Activated CD8-positive, alpha-beta T cell treated with anti-CD3 and anti-CD28 coated beads for 36 hours (primary cell): ENCODE results near the gene SLC31A1. TPM values are rescaled to one million over a fixed set of nuclear protein-coding genes. Genes with fewer than 3 reads are reported as not detected.
"Not testable (repeated sequence)": the region's sequence is repeated elsewhere in the genome, so short reads cannot be mapped to it uniquely, and the experiment has no call there.

Experiments used
- ATAC-seq: fragments of 200-7000 bp; cut with Tn5 transposase; one replicate; pipeline ENCODE4 v1.10.0; 2021; ENCODE audit warnings: mild to moderate bottlenecking, moderate library complexity
- CTCF ChIA-PET: fragments of 350-600 bp; sonication (Branson Sonifier 250); formaldehyde crosslinking; loops from one replicate; lab custom pipeline; 2021; ENCODE audit warnings: antibody characterized with exemption; lab: Charles Lee
- POLR2A ChIA-PET: fragments of 350-600 bp; sonication (Branson Sonifier 250); formaldehyde crosslinking; loops from one replicate; lab custom pipeline; 2021; ENCODE audit warnings: antibody characterized with exemption; lab: Charles Lee
- DNase-seq: peaks from one replicate; pipeline ENCODE4 v3.0.0-alpha.2; 2020
- H3K27ac Mint-ChIP-seq: one replicate; pipeline ENCODE4 v1.8.0; 2021; ENCODE audit warnings: mild to moderate bottlenecking, mixed read lengths
- H3K27me3 Mint-ChIP-seq: one replicate; pipeline ENCODE4 v1.8.0; 2021; ENCODE audit warnings: mixed read lengths
- H3K36me3 Mint-ChIP-seq: one replicate; pipeline ENCODE4 v1.8.0; 2021; ENCODE audit warnings: low read depth, mixed read lengths
- H3K4me1 Mint-ChIP-seq: one replicate; pipeline ENCODE4 v1.8.0; 2021; ENCODE audit warnings: low read depth, mixed read lengths
- H3K4me3 Mint-ChIP-seq: one replicate; pipeline ENCODE4 v1.8.0; 2021; ENCODE audit warnings: mild to moderate bottlenecking, moderate library complexity, mixed read lengths
- H3K9me3 Mint-ChIP-seq: one replicate; pipeline ENCODE4 v1.8.0; 2021; ENCODE audit warnings: mixed read lengths
- intact Hi-C: fragments of 100-400 bp; cut with micrococcal nuclease; formaldehyde crosslinking; loops from one replicate; pipeline ENCODE4 v1.10.0; 2022
- total RNA-seq, 2 experiments: library from RNA; stranded (reverse); gene quantifications; one replicate each; pipeline ENCODE4 v1.2.3, GENCODE V29; 2021
- TF ChIP-seq, protein P1 (sequence below): fragments of 200-600 bp; IDR thresholded peaks from one replicate; pipeline ENCODE4 v1.8.0; 2022; ENCODE audit warnings: antibody characterized with exemption, mild to moderate bottlenecking

The SLC31A1 gene
- total RNA-seq, 2 experiments from 2014 or later, result 18.3 to 19.2 TPM

DNA sequence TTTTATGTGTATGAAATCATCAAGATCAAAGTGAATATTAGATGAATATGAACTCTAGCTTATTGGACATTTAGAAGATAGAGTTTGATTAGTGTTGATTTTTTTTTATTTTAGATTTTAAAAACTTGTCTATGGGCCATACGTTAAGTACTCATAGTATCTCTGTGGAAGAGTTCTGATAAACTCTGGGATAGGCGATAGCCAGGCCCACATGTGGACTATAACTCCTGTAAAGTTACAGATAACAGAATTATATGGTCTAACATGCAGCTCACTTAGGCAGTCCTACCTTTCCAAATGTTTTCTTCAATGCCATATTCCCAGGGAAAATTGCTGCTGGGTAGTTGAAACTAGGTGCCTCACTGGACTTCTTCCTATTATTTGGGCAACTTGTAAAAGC is 10.4 kb downstream of the SLC31A1 start:
- ChIA-PET CTCF (interaction anchor here (1.0 kb wide), 1 partner anchor 12 kb away, joined by 3 read pairs; no protein-coding TSS in a partner anchor), POLR2A (interaction anchor here (1.3 kb wide), 1 partner anchor 10 kb away, joined by 4 read pairs; the partner anchor contains the start of genes FKBP15 and SLC31A1)
- intact Hi-C loops, result no loop called here
- no peak for DNase-seq
- Mint-ChIP-seq H3K4me1 (peaks cover 23% of the 10 kb centered on the region), H3K27ac (no peak overlapping the region), H3K36me3 (peaks cover 2% of the 10 kb centered on the region), H3K27me3 (no peaks in the 10 kb centered on the region), H3K4me3 (no peak overlapping the region), H3K9me3 (peaks cover 3% of the 10 kb centered on the region)
- TF ChIP-seq, protein P1, sequence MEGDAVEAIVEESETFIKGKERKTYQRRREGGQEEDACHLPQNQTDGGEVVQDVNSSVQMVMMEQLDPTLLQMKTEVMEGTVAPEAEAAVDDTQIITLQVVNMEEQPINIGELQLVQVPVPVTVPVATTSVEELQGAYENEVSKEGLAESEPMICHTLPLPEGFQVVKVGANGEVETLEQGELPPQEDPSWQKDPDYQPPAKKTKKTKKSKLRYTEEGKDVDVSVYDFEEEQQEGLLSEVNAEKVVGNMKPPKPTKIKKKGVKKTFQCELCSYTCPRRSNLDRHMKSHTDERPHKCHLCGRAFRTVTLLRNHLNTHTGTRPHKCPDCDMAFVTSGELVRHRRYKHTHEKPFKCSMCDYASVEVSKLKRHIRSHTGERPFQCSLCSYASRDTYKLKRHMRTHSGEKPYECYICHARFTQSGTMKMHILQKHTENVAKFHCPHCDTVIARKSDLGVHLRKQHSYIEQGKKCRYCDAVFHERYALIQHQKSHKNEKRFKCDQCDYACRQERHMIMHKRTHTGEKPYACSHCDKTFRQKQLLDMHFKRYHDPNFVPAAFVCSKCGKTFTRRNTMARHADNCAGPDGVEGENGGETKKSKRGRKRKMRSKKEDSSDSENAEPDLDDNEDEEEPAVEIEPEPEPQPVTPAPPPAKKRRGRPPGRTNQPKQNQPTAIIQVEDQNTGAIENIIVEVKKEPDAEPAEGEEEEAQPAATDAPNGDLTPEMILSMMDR, result no peak
- no peak for ATAC-seq

DNA sequence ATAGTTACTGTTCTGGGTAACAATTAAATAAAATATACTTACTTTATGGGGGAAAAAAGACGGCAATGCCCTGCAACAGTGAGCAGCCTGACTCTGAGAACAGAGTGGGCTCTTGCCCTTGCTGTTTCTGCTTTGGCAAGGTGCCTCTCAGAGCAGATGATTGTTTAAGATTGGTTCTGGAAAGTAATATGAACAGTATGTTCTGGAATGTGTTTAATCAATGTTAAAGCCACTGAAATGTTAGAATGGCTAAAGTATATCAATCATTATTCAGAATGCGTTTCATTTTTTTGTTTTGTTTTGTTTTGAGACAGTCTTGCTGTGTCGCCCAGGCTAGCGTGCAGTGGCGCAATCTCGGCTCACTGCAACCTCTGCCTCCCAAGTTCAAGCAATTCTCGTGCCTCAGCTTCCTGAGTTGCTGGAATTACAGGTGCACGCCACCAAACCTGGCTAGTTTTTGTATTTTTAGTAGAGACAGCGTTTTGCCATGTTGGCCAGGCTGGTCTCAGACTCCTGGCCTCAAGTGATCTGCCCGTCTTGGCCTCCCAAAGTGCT is 14.4 kb downstream of the SLC31A1 start:
- intact Hi-C loops, result not testable (repeated sequence)

DNA sequence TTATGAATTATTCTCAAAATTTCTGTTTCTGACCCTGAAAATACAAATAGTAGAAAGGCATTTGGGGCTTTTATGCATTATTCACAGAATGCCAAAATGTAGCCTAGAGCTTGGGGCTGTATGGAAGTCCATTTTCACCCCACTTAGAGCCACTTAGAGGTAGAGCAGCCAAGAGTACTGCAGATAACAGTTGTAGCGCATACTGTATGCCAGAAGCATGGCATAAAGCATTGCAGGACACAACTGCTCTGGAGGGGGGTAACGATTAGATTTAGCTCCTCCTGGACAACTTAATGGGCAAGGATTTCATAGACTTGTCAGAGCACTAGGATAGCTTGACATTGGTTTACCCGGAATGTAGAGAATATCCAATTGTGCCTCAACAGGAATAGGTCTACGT is 15.7 kb downstream of the SLC31A1 start:
- ATAC-seq (no peak), DNase-seq (no peak)
- intact Hi-C loops, result no loop called here
- H3K4me1 Mint-ChIP-seq, result peaks cover 21% of the 10 kb centered on the region
- H3K27ac Mint-ChIP-seq, result no peak overlapping the region
- TF ChIP-seq, protein P1, result no peak
- peaks cover 2% of the 10 kb centered on the region for H3K36me3 Mint-ChIP-seq
- CTCF ChIA-PET, result no interaction called here
- H3K9me3 Mint-ChIP-seq, result no peaks in the 10 kb centered on the region
- H3K4me3 Mint-ChIP-seq, result no peak overlapping the region
- POLR2A ChIA-PET, result interaction anchor here (0.6 to 1.3 kb wide), 2 partner anchors 8 to 15 kb away, joined by 3 to 4 read pairs; partner anchors contain the start of genes FKBP15 and SLC31A1
- no peaks in the 10 kb centered on the region for H3K27me3 Mint-ChIP-seq

More for the DNA sequence above, 14.4 kb downstream of the SLC31A1 start:
- DNase-seq, H3K9me3 Mint-ChIP-seq, ATAC-seq, H3K27me3 Mint-ChIP-seq, CTCF ChIA-PET, H3K27ac Mint-ChIP-seq, H3K36me3 Mint-ChIP-seq, H3K4me3 Mint-ChIP-seq, POLR2A ChIA-PET: not testable (repeated sequence)
- H3K4me1 Mint-ChIP-seq, result peaks cover 19% of the 10 kb centered on the region

DNA sequence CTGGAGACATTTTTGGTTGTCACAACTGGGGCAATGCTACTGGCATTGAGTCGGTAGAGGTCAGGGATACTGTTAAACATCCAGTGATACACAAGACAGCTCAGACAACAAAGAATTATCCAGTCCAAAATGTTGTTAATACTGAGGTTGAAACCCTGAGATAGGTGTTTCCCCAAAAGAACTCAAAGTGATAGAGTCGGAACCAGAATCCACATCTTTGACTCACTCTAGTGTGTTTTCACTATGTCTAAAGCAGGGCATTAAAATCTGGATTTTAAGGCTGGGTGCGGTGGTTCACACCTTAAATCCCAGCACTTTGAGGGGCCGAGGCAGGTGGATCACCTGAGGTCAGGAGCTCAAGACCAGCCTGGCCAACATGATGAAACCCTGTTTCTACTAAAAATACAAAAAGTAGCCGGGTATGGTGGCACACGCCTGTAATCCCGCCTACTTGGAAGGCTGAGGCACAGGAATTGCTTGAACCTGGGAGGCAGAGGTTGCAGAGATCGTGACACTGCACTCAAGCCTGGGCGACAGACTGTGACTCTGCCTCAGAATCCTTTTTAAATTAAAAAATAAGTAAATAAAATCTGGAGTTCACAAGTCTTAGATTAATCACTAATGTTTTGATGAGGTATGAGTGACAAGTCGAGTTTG is 17.0 kb downstream of the SLC31A1 start:
- no peaks in the 10 kb centered on the region for H3K9me3 Mint-ChIP-seq
- no peak for DNase-seq
- intact Hi-C loops, result no loop called here
- H3K4me3 Mint-ChIP-seq, result no peak overlapping the region
- POLR2A ChIA-PET, result interaction anchor here (1.8 kb wide), 1 partner anchor 16 kb away, joined by 4 read pairs; the partner anchor contains the start of gene SLC31A1
- H3K4me1 Mint-ChIP-seq, result peaks cover 12% of the 10 kb centered on the region
- H3K27me3 Mint-ChIP-seq, result no peaks in the 10 kb centered on the region
- H3K36me3 Mint-ChIP-seq, result peaks cover 2% of the 10 kb centered on the region
- ATAC-seq, result no peak
- CTCF ChIA-PET, result no interaction called here
- TF ChIP-seq, protein P1, result no peak
- no peak overlapping the region for H3K27ac Mint-ChIP-seq

DNA sequence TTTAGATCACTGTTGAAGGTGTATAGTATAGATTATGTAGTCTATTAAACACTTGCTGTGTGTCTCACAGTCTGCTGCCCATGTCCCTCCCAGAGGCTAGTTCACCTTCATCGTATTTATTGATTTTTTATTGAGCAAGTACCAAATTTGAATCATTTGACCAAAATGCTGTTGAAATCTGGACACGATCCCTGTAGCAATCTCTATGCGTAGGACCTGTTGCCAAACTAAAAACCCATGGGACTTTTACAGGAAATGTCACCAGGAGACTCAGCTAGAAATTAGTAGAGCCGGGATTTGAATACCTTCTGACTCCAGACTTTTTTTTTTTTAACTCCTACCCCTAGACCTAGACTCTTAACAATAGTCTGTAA is 17.5 kb downstream of the SLC31A1 start:
- Mint-ChIP-seq H3K27me3 (no peaks in the 10 kb centered on the region), H3K27ac (no peak overlapping the region), H3K36me3 (peaks cover 2% of the 10 kb centered on the region), H3K9me3 (no peaks in the 10 kb centered on the region), H3K4me3 (no peak overlapping the region), H3K4me1 (peaks cover 10% of the 10 kb centered on the region)
- intact Hi-C loops, result no loop called here
- CTCF ChIA-PET, result interaction anchor here (1.1 kb wide), 1 partner anchor 20 kb away, joined by 3 read pairs; no protein-coding TSS in a partner anchor
- POLR2A ChIA-PET, result interaction anchor here (1.8 kb wide), 1 partner anchor 17 kb away, joined by 4 read pairs; the partner anchor contains the start of gene SLC31A1
- ATAC-seq (no peak), DNase-seq (no peak)
- TF ChIP-seq, protein P1, result no peak
